ENCODE measurements around the gene DUSP12.

DNA sequence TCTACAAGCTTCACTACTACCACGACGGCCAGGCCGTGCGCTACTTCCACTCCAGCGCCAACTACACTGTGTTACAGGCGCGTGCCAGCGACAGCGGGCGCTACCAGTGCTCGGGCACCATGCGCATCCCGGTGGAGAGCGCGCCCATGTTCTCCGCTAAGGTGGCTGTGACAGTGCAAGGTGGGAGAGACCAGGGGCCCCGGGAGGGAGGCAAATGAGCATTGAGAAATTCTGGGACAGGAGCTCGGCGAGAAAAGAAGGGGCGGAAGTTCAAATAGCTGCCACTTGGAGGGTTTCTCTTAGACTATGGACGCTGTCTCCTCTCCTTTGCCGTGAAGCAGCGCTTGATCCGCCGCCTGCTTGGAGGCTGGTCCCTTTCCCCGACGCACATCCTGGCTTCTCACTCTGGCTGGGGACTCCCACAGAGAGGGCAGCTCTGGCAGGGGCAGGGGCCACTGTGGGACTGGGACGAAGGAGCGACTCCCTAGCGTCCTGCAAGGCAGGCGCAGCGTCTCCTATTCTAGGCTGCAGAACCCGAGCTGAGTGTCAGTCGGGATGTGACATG lies 23.6 kb upstream of the DUSP12 start:
- TF ChIP-seq, protein P1, sequence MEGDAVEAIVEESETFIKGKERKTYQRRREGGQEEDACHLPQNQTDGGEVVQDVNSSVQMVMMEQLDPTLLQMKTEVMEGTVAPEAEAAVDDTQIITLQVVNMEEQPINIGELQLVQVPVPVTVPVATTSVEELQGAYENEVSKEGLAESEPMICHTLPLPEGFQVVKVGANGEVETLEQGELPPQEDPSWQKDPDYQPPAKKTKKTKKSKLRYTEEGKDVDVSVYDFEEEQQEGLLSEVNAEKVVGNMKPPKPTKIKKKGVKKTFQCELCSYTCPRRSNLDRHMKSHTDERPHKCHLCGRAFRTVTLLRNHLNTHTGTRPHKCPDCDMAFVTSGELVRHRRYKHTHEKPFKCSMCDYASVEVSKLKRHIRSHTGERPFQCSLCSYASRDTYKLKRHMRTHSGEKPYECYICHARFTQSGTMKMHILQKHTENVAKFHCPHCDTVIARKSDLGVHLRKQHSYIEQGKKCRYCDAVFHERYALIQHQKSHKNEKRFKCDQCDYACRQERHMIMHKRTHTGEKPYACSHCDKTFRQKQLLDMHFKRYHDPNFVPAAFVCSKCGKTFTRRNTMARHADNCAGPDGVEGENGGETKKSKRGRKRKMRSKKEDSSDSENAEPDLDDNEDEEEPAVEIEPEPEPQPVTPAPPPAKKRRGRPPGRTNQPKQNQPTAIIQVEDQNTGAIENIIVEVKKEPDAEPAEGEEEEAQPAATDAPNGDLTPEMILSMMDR (IDR thresholded peaks at IDR 0.05 in 8 of 11, conservative IDR thresholded peaks at IDR 0.05 in 3 of 11), result peak in 7 of 11 experiments; percentile 12 to 42 (median 27)
- peak in 2 of 3 donors; percentile 68 to 70 for TF ChIP-seq POLR2AphosphoS5 (IDR thresholded peaks at IDR 0.05)

Data from spleen (tissue), 7 donors.